Stomach (tissue), 4 donors: ENCODE results near the gene AMD1.

Experiments
- CTCF ChIP-seq, 7 experiments: fragments of 450-650 bp in 4 of 7; fragments of 200-600 bp in 3 of 7; sonication (generic) in 3 of 7; IDR thresholded peaks; one replicate each; pipeline ENCODE4 v1.5.1; 2016 to 2019; ENCODE audit warnings: antibody characterized with exemption in 7 of 7, control low read depth in 2 of 7, mild to moderate bottlenecking in 1 of 7
- POLR2A ChIP-seq, 4 donors: fragments of 450-650 bp; IDR thresholded peaks; one replicate each; pipeline ENCODE4 v1.6.1; 2016; ENCODE audit warnings: antibody characterized with exemption in 4 of 4, control low read depth in 2 of 4, mild to moderate bottlenecking in 1 of 4, moderate library complexity in 1 of 4

DNA sequence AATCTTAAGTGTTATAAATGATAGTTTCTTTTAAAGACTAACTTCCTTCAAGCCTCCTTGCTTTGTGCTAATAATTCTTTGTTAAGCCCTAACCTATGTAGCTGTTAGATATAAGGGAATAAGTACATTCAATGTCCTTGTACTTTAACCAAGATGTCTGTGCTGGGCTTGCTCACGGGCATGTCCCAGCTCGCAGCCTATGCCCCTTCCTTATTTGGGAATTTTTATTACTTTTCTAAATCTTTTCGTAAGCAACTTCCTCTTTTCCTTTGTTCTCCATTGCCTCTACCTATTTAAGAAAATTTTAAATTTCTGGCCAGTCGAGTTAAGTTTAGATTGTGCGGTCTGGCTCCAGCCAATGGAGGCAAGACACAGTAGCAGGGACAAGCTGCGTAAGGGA lies 33.3 kb upstream of the AMD1 start:
- TF ChIP-seq CTCF (IDR thresholded peaks at IDR 0.05), result no peak
- TF ChIP-seq POLR2A (IDR thresholded peaks at IDR 0.05), result no peak
